ENCODE data around the gene PPFIBP2.

PPFIBP2 gene

DNA sequence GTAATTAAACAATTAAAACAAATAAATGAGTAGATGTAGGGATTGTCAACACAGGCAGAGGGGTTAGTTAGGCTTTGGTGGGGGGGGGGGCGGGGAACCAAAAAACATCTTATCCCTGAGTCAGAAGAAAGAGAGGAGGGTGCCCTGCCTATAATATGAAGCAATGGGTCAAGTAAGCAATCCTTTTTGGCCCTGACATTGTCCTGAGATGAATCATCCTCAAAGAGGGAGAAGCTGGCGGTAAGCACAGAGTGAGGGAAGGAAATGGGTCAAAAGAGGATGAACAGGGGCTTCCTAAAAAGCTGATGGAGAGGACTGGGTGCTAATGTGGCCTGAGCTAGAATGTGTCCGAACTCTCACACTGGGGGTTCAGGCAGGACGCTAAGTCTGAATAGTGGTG lies 23.7 kb upstream of the PPFIBP2 start:
- Histone ChIP-seq H3K36me3 (ENCODE audit: insufficient read depth, insufficient read length, low read length) (no peaks in the 10 kb centered on the region), H3K9me3 (ENCODE audit: insufficient read depth, low read length) (no peaks in the 10 kb centered on the region), H3K9ac (ENCODE audit: insufficient read length, low read depth) (no peak overlapping the region), H3K4me3 (ENCODE audit: insufficient read length, low read depth) (no peak overlapping the region), H3K4me1 (ENCODE audit: insufficient read depth, insufficient read length) (peaks cover 2% of the 10 kb centered on the region), H3K27me3 (ENCODE audit: insufficient read depth, insufficient read length) (no peaks in the 10 kb centered on the region)
- DNase-seq (ENCODE audit: low read depth, low spot score): no peak
- TF ChIP-seq ZNF274 (IDR thresholded peaks at IDR 0.05; ENCODE audit: low read depth, low read length): no peak

DNA sequence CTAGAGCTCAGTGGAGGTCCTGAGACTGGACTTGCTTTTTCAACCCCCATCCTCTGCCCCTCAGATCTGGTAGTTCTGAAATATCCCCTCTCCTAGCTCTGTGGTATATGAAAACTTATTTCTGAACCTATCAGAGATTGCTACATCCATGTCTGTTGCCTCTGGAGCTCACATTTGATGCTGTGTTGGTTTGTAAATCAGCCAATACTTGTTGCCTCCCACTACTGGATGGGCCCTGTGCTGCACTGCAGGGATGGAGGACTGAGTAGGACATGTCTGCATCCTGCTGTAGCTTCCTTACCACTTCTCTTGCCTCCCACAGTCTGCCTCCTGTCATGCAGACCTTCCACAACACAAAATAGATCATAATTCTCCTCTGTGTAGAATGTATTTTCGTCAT lies 23.3 kb upstream of the PPFIBP2 start:
- DNase-seq (ENCODE audit: low read depth, low spot score): no peak
- Histone ChIP-seq H3K4me3 (ENCODE audit: insufficient read length, low read depth) (no peak overlapping the region), H3K36me3 (ENCODE audit: insufficient read depth, insufficient read length, low read length) (no peaks in the 10 kb centered on the region), H3K27me3 (ENCODE audit: insufficient read depth, insufficient read length) (no peaks in the 10 kb centered on the region), H3K9ac (ENCODE audit: insufficient read length, low read depth) (no peak overlapping the region), H3K9me3 (ENCODE audit: insufficient read depth, low read length) (no peaks in the 10 kb centered on the region), H3K4me1 (ENCODE audit: insufficient read depth, insufficient read length) (peaks cover 2% of the 10 kb centered on the region)
- TF ChIP-seq ZNF274 (IDR thresholded peaks at IDR 0.05; ENCODE audit: low read depth, low read length) (no peak), SUZ12 (IDR thresholded peaks at IDR 0.05; ENCODE audit: extremely low read depth, insufficient read depth, insufficient read length) (no peak), YY1 (IDR thresholded peaks at IDR 0.05; ENCODE audit: insufficient read depth, insufficient read length) (no peak)

DNA sequence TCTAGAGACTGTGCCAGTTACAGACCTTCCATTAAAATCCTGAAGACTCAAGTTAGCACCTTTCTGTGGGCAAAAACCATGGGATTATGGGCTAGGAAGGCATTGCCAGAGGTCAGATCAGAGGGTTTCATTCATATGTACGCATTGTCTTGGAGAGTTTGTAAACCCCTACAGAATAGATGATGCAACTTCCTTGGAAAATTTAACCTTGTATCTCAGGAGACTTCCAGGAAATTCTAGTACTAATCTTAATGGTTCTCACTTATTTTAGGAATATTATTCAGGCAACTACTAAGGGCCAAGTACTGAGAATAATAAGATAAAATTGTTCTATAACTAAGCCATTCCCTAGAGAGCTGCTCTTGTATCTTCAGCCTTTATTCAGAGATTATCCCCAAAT lies 21.5 kb upstream of the PPFIBP2 start:
- no peaks in the 10 kb centered on the region for H3K9me3 ChIP-seq (ENCODE audit: insufficient read depth, low read length)
- no peaks in the 10 kb centered on the region for H3K36me3 ChIP-seq (ENCODE audit: insufficient read depth, insufficient read length, low read length)
- DNase-seq (ENCODE audit: low read depth, low spot score): no peak
- no peak overlapping the region for H3K9ac ChIP-seq (ENCODE audit: insufficient read length, low read depth)
- TF ChIP-seq SUZ12 (IDR thresholded peaks at IDR 0.05; ENCODE audit: extremely low read depth, insufficient read depth, insufficient read length) (no peak), YY1 (IDR thresholded peaks at IDR 0.05; ENCODE audit: insufficient read depth, insufficient read length) (no peak), ZNF274 (IDR thresholded peaks at IDR 0.05; ENCODE audit: low read depth, low read length) (no peak)
- no peaks in the 10 kb centered on the region for H3K4me1 ChIP-seq (ENCODE audit: insufficient read depth, insufficient read length)
- no peaks in the 10 kb centered on the region for H3K27me3 ChIP-seq (ENCODE audit: insufficient read depth, insufficient read length)
- no peak overlapping the region for H3K4me3 ChIP-seq (ENCODE audit: insufficient read length, low read depth)

DNA sequence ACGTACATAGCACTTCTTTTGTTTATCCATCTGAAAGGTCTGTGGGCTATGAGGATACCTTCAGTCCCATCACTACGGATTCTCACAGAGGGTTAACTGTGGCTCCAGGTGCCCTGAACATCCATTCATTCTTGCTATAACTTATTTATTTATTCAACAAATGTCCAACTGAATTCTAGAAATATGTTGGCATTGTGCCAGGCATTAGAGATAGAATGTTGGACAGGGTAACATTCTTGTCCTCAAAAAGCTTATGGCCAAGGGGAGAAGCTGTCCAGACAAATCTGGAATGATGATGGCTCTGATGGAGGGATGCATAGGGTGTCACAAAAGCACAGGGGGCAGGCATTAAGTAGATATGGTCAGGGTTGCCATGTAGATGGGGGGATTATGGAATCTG lies 20.1 kb upstream of the PPFIBP2 start:
- no peaks in the 10 kb centered on the region for H3K9me3 ChIP-seq (ENCODE audit: insufficient read depth, low read length)
- no peaks in the 10 kb centered on the region for H3K4me1 ChIP-seq (ENCODE audit: insufficient read depth, insufficient read length)
- H3K36me3 ChIP-seq (ENCODE audit: insufficient read depth, insufficient read length, low read length): no peaks in the 10 kb centered on the region
- no peak overlapping the region for H3K4me3 ChIP-seq (ENCODE audit: insufficient read length, low read depth)
- TF ChIP-seq YY1 (IDR thresholded peaks at IDR 0.05; ENCODE audit: insufficient read depth, insufficient read length): no peak
- no peak for TF ChIP-seq ZNF274 (IDR thresholded peaks at IDR 0.05; ENCODE audit: low read depth, low read length)
- TF ChIP-seq SUZ12 (IDR thresholded peaks at IDR 0.05; ENCODE audit: extremely low read depth, insufficient read depth, insufficient read length): no peak
- H3K9ac ChIP-seq (ENCODE audit: insufficient read length, low read depth): no peak overlapping the region
- H3K27me3 ChIP-seq (ENCODE audit: insufficient read depth, insufficient read length): no peaks in the 10 kb centered on the region
- no peak for DNase-seq (ENCODE audit: low read depth, low spot score)

DNA sequence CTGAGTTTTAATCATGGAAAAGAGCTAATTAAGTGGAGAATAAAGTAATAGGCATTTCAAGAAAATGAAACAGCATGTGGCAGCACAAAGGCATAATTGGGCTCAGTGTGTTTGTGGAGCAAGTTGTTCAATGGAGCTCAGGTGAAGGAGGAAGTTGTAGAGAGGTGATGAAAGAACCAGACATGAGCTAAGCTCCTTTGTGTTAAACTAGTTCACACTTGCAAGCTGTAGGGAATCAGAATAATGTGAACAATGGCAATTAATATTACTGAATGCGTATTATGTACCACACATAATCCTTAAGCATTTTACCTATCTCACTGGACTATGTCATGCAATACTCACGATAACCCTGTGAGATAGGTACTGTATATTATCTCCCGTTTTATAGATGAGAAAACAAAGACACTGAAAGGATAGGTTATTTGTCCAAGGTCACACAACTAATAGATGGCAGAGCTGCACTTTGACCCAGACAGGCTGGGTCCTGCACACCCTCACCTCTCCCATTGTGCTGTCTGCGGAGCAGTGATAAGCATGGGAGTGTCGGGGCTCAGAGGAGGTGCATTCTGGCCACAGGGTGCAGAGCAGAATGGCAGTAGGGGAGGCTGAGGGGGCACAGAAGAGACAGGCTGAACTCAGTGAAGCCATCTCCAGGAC lies 19.6 kb upstream of the PPFIBP2 start:
- no peaks in the 10 kb centered on the region for H3K27me3 ChIP-seq (ENCODE audit: insufficient read depth, insufficient read length)
- no peak for TF ChIP-seq ZNF274 (IDR thresholded peaks at IDR 0.05; ENCODE audit: low read depth, low read length)
- no peak for TF ChIP-seq YY1 (IDR thresholded peaks at IDR 0.05; ENCODE audit: insufficient read depth, insufficient read length)
- TF ChIP-seq SUZ12 (IDR thresholded peaks at IDR 0.05; ENCODE audit: extremely low read depth, insufficient read depth, insufficient read length): no peak
- DNase-seq (ENCODE audit: low read depth, low spot score): no peak
- H3K9ac ChIP-seq (ENCODE audit: insufficient read length, low read depth): no peak overlapping the region
- no peaks in the 10 kb centered on the region for H3K4me1 ChIP-seq (ENCODE audit: insufficient read depth, insufficient read length)
- H3K36me3 ChIP-seq (ENCODE audit: insufficient read depth, insufficient read length, low read length): no peaks in the 10 kb centered on the region
- no peaks in the 10 kb centered on the region for H3K9me3 ChIP-seq (ENCODE audit: insufficient read depth, low read length)
- no peak overlapping the region for H3K4me3 ChIP-seq (ENCODE audit: insufficient read length, low read depth)

DNA sequence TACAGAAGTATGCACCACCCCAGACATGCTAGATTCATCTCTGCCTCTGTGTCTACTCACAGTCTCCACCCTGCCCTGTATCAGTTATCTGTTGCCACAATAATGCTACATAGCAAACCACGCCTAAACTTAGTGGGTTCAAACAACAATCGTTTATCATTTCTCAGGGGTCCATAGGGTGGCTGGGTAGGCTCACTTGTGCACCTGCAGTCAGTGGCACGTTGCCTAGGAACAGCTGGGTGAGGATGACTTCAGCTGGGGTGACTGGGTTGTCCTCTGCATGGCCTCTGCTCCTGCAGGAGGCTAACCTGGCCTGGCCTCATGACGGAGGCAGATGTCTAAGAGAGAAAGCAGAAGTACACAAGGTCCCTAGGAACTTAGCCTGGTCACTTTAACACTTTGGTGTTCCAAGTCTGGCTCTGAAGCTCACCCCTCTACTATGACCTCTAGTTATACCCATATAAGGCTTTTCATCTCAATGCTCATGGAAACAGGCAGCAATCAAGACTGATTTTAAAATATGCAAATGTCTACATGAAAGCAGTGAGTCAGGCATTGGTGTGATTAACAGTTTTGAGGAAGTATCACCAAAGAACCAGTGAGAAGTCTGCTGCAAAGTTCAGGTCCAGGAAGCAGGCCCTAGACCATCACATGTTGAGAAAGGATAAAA lies 17.8 kb upstream of the PPFIBP2 start:
- H3K4me3 ChIP-seq (ENCODE audit: insufficient read length, low read depth): no peak overlapping the region
- no peaks in the 10 kb centered on the region for H3K36me3 ChIP-seq (ENCODE audit: insufficient read depth, insufficient read length, low read length)
- H3K9ac ChIP-seq (ENCODE audit: insufficient read length, low read depth): no peak overlapping the region
- DNase-seq (ENCODE audit: low read depth, low spot score): no peak
- H3K9me3 ChIP-seq (ENCODE audit: insufficient read depth, low read length): no peaks in the 10 kb centered on the region
- no peaks in the 10 kb centered on the region for H3K27me3 ChIP-seq (ENCODE audit: insufficient read depth, insufficient read length)
- no peaks in the 10 kb centered on the region for H3K4me1 ChIP-seq (ENCODE audit: insufficient read depth, insufficient read length)
- no peak for TF ChIP-seq ZNF274 (IDR thresholded peaks at IDR 0.05; ENCODE audit: low read depth, low read length)
- TF ChIP-seq YY1 (IDR thresholded peaks at IDR 0.05; ENCODE audit: insufficient read depth, insufficient read length): no peak
- no peak for TF ChIP-seq SUZ12 (IDR thresholded peaks at IDR 0.05; ENCODE audit: extremely low read depth, insufficient read depth, insufficient read length)

DNA sequence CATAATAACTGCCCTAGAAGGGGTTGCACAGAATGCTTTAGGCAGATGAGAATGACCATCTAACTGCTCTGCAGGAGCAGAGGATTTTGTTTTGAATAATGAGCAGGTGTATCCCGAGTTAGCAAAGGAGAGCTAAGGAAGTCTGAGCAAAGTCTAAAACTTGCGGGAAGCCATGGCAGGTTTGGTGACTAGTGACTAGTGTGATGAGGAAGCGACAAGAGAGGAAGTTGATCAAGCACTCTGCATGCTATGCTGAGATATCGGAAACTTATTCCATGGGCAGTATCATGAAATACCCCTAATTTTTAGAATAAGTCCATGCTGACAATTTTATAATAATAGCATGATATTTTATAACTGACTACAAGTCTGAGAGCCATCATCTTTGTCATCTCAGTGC lies 15.6 kb upstream of the PPFIBP2 start:
- H3K4me1 ChIP-seq (ENCODE audit: insufficient read depth, insufficient read length): no peaks in the 10 kb centered on the region
- no peak for DNase-seq (ENCODE audit: low read depth, low spot score)

More for the DNA sequence above, 15.6 kb upstream of the PPFIBP2 start:
- Histone ChIP-seq H3K36me3 (ENCODE audit: insufficient read depth, insufficient read length, low read length) (no peaks in the 10 kb centered on the region), H3K9me3 (ENCODE audit: insufficient read depth, low read length) (no peaks in the 10 kb centered on the region), H3K4me3 (ENCODE audit: insufficient read length, low read depth) (no peak overlapping the region), H3K9ac (ENCODE audit: insufficient read length, low read depth) (no peak overlapping the region), H3K27me3 (ENCODE audit: insufficient read depth, insufficient read length) (no peaks in the 10 kb centered on the region)
- TF ChIP-seq SUZ12 (IDR thresholded peaks at IDR 0.05; ENCODE audit: extremely low read depth, insufficient read depth, insufficient read length) (no peak), YY1 (IDR thresholded peaks at IDR 0.05; ENCODE audit: insufficient read depth, insufficient read length) (no peak), ZNF274 (IDR thresholded peaks at IDR 0.05; ENCODE audit: low read depth, low read length) (no peak)

Measured in NT2/D1 (cell line).